Neural progenitor cell (in vitro differentiated cells): Measurements from ENCODE around the gene TK2. TPM values are rescaled to one million over a fixed set of nuclear protein-coding genes. Genes with fewer than 3 reads are reported as not detected.

Experiments
- DNase-seq: peaks from one replicate; pipeline ENCODE4 v3.0.0-alpha.2; 2016; ENCODE audit warnings: low spot score
- H2AFZ ChIP-seq: fragments of 200-600 bp; sonication (generic); replicated peaks from 2 replicates; pipeline ENCODE4 v1.6.1; 2016; ENCODE audit warnings: antibody characterized with exemption
- H3F3A ChIP-seq: fragments of 200-600 bp; sonication (generic); 2 replicates; pipeline ENCODE4 v1.6.1; 2016; ENCODE audit warnings: antibody characterized with exemption, low read depth
- H3K27ac ChIP-seq: fragments of 200-600 bp; sonication (generic); 2 replicates; pipeline ENCODE4 v1.5.1; 2016; ENCODE audit warnings: mild to moderate bottlenecking
- H3K27me3 ChIP-seq: fragments of 200-600 bp; sonication (generic); 2 replicates; pipeline ENCODE4 v1.6.1; 2016; ENCODE audit warnings: mild to moderate bottlenecking, moderate library complexity
- H3K36me3 ChIP-seq: fragments of 200-600 bp; sonication (generic); 2 replicates; pipeline ENCODE4 v1.5.1; 2016
- H3K4me1 ChIP-seq: fragments of 200-600 bp; sonication (generic); 2 replicates; pipeline ENCODE4 v1.6.1; 2016; ENCODE audit warnings: mixed run types
- H3K4me2 ChIP-seq: fragments of 200-600 bp; sonication (generic); 2 replicates; pipeline ENCODE4 v1.6.1; 2016
- H3K4me3 ChIP-seq: fragments of 200-600 bp; sonication (generic); 2 replicates; pipeline ENCODE4 v1.5.1; 2016
- H3K79me2 ChIP-seq: fragments of 200-600 bp; sonication (generic); 2 replicates; pipeline ENCODE4 v1.6.1; 2016; ENCODE audit warnings: low read depth
- H3K9ac ChIP-seq: fragments of 200-600 bp; sonication (generic); 2 replicates; pipeline ENCODE4 v1.6.1; 2016
- H3K9me3 ChIP-seq: fragments of 200-600 bp; sonication (generic); 2 replicates; pipeline ENCODE4 v1.5.1; 2016; ENCODE audit warnings: low read depth
- H4K20me1 ChIP-seq: fragments of 200-600 bp; sonication (generic); 2 replicates; pipeline ENCODE4 v1.6.1; 2016; ENCODE audit warnings: low read depth
- H3K27ac Mint-ChIP-seq: 3 replicates; pipeline ENCODE4 v1.8.0; 2021; ENCODE audit warnings: mixed read lengths
- H3K27me3 Mint-ChIP-seq: 2 replicates; pipeline ENCODE4 v1.8.0; 2022; ENCODE audit warnings: low read depth, mild to moderate bottlenecking, inconsistent platforms, moderate library complexity, mixed read lengths; ENCODE audit not compliant: insufficient read depth
- H3K36me3 Mint-ChIP-seq: 3 replicates; pipeline ENCODE4 v1.8.0; 2021; ENCODE audit warnings: mixed read lengths
- H3K4me1 Mint-ChIP-seq: 3 replicates; pipeline ENCODE4 v1.8.0; 2021; ENCODE audit warnings: mixed read lengths
- H3K4me3 Mint-ChIP-seq: 3 replicates; pipeline ENCODE4 v1.8.0; 2021; ENCODE audit warnings: mild to moderate bottlenecking, moderate library complexity, mixed read lengths
- H3K9me3 Mint-ChIP-seq: 3 replicates; pipeline ENCODE4 v1.8.0; 2020; ENCODE audit warnings: mixed read lengths
- EZH2 ChIP-seq: fragments of 200-600 bp; sonication (generic); IDR thresholded peaks from 2 replicates; pipeline ENCODE4 v1.6.1; 2017; ENCODE audit warnings: antibody characterized with exemption, mild to moderate bottlenecking, moderate library complexity
- EZH2phosphoT487 ChIP-seq: fragments of 200-600 bp; sonication (generic); IDR thresholded peaks from 2 replicates; pipeline ENCODE4 v1.6.1; 2017; ENCODE audit warnings: antibody characterized with exemption
- total RNA-seq: library from RNA; depleted of rRNA; stranded (reverse); fragments of >200 nt; gene quantifications from 2 replicates; pipeline ENCODE4 v1.2.3, GENCODE V29; 2015; ENCODE audit warnings: low replicate concordance
- TF ChIP-seq, protein P1 (sequence below): fragments of 200-600 bp; sonication (generic); IDR thresholded peaks from 2 replicates; pipeline ENCODE4 v1.5.1; 2017; ENCODE audit warnings: antibody characterized with exemption, mild to moderate bottlenecking

Gene TK2
- total RNA-seq, 1 donor from 2014 or later: 7.3 TPM

GRCh38 chr16:66491716-66492064, 58.2 kb downstream of the TK2 start:
- Histone ChIP-seq H2AFZ (no peak overlapping the region), H3K4me1 (no peaks in the 10 kb centered on the region), H3K79me2 (no peaks in the 10 kb centered on the region), H3F3A (no peaks in the 10 kb centered on the region), H3K27ac (no peak overlapping the region), H3K4me3 (no peak overlapping the region), H4K20me1 (no peaks in the 10 kb centered on the region), H3K9me3 (no peaks in the 10 kb centered on the region), H3K9ac (no peak overlapping the region), H3K36me3 (no peaks in the 10 kb centered on the region), H3K4me2 (no peak overlapping the region), H3K27me3 (no peaks in the 10 kb centered on the region)
- peaks cover 16% of the 10 kb centered on the region for H3K9me3 Mint-ChIP-seq
- no peak for DNase-seq
- H3K27ac Mint-ChIP-seq: no peak overlapping the region
- H3K4me1 Mint-ChIP-seq: peaks cover 12% of the 10 kb centered on the region
- TF ChIP-seq EZH2 (no peak), EZH2phosphoT487 (no peak)
- TF ChIP-seq, protein P1, sequence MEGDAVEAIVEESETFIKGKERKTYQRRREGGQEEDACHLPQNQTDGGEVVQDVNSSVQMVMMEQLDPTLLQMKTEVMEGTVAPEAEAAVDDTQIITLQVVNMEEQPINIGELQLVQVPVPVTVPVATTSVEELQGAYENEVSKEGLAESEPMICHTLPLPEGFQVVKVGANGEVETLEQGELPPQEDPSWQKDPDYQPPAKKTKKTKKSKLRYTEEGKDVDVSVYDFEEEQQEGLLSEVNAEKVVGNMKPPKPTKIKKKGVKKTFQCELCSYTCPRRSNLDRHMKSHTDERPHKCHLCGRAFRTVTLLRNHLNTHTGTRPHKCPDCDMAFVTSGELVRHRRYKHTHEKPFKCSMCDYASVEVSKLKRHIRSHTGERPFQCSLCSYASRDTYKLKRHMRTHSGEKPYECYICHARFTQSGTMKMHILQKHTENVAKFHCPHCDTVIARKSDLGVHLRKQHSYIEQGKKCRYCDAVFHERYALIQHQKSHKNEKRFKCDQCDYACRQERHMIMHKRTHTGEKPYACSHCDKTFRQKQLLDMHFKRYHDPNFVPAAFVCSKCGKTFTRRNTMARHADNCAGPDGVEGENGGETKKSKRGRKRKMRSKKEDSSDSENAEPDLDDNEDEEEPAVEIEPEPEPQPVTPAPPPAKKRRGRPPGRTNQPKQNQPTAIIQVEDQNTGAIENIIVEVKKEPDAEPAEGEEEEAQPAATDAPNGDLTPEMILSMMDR: no peak
- peaks cover 1% of the 10 kb centered on the region for H3K36me3 Mint-ChIP-seq
- no peak overlapping the region for H3K4me3 Mint-ChIP-seq
- H3K27me3 Mint-ChIP-seq: peaks cover 8% of the 10 kb centered on the region

GRCh38 chr16:66490774-66491715, 58.9 kb downstream of the TK2 start:
- Mint-ChIP-seq H3K9me3 (peaks cover 13% of the 10 kb centered on the region), H3K4me1 (peaks cover 14% of the 10 kb centered on the region), H3K4me3 (no peak overlapping the region), H3K27me3 (peaks cover 8% of the 10 kb centered on the region), H3K27ac (no peak overlapping the region), H3K36me3 (peaks cover 1% of the 10 kb centered on the region)
- Histone ChIP-seq H4K20me1 (no peaks in the 10 kb centered on the region), H3F3A (no peaks in the 10 kb centered on the region), H3K4me2 (no peak overlapping the region), H3K4me3 (no peak overlapping the region), H3K36me3 (no peaks in the 10 kb centered on the region), H2AFZ (no peak overlapping the region), H3K4me1 (no peaks in the 10 kb centered on the region), H3K79me2 (no peaks in the 10 kb centered on the region), H3K9me3 (no peaks in the 10 kb centered on the region), H3K27me3 (no peaks in the 10 kb centered on the region), H3K27ac (no peak overlapping the region), H3K9ac (no peak overlapping the region)
- no peak for DNase-seq
- TF ChIP-seq EZH2: no peak
- TF ChIP-seq EZH2phosphoT487: no peak
- TF ChIP-seq, protein P1: no peak

DNA sequence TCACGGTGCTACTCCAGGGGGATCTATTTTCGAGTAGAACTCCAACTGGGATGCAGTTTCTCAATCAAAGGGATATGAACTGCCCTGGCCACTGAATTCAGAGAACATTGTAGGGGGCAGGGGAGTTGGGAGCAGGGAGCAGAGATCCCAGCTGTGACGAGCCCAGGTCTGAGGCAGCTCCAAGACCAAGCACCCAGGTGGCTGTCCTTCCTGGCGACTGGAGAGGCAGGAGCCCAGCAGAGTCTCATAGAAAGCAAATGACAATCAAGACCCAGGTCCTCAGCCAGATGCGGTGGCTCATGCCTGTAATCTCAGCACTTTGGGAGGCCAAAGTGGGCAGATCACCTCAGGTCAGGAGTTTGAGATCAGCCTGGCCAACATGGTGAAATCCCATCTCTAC, 60.1 kb downstream of the TK2 start:
- peaks cover 17% of the 10 kb centered on the region for H3K4me1 Mint-ChIP-seq
- TF ChIP-seq EZH2 (no peak), EZH2phosphoT487 (no peak)
- TF ChIP-seq, protein P1: no peak

More for the DNA sequence above, 60.1 kb downstream of the TK2 start:
- Histone ChIP-seq H4K20me1 (no peaks in the 10 kb centered on the region), H3F3A (no peaks in the 10 kb centered on the region), H3K9me3 (no peaks in the 10 kb centered on the region), H3K9ac (no peak overlapping the region), H2AFZ (no peak overlapping the region), H3K27ac (no peak overlapping the region), H3K79me2 (no peaks in the 10 kb centered on the region), H3K27me3 (no peaks in the 10 kb centered on the region), H3K36me3 (no peaks in the 10 kb centered on the region), H3K4me3 (no peak overlapping the region), H3K4me1 (no peaks in the 10 kb centered on the region), H3K4me2 (no peak overlapping the region)
- H3K4me3 Mint-ChIP-seq: no peak overlapping the region
- no peak for DNase-seq
- H3K9me3 Mint-ChIP-seq: peaks cover 8% of the 10 kb centered on the region
- H3K27me3 Mint-ChIP-seq: peaks cover 8% of the 10 kb centered on the region
- peaks cover 1% of the 10 kb centered on the region for H3K36me3 Mint-ChIP-seq
- H3K27ac Mint-ChIP-seq: no peak overlapping the region
